Ovary (tissue), 3 donors: ENCODE results near the gene RAB27B.

Experiments
- EP300 ChIP-seq: sonication (generic); formaldehyde crosslinking; IDR thresholded peaks from one replicate; pipeline ENCODE4 v1.6.1; 2017; ENCODE audit warnings: antibody characterized with exemption
- POLR2A ChIP-seq: fragments of 450-650 bp; IDR thresholded peaks from one replicate; pipeline ENCODE4 v1.6.1; 2017; ENCODE audit warnings: antibody characterized with exemption, mild to moderate bottlenecking, moderate library complexity
- TF ChIP-seq, protein P1 (sequence below), 3 donors: fragments of 450-650 bp in 2 of 3; fragments of 200-600 bp in 1 of 3; IDR thresholded peaks; one replicate each; pipeline versions ENCODE4 v1.5.1 to v1.8.0; 2016 to 2022; ENCODE audit warnings: antibody characterized with exemption in 3 of 3, mild to moderate bottlenecking in 1 of 3
- donor health status: DM: no; HTN: no; CAD: no.

DNA sequence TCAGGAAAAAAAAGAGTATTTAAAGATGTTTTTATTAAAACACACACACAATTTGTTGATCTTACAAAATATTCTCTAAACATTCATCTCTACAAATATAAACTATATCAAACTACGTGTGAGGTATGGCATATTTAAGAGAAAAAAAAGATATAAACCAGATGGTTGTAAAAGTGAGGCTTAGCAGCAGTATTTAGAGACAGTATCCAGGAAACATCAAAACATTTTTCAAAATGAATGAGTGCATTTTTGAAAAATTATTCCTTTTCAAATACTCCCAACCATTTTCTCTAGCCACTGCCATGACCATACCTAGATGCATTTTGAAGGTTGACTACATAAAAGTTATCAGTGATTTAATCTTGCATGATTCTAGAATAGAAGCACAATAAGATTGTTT, 38.2 kb upstream of the RAB27B start:
- TF ChIP-seq, protein P1, sequence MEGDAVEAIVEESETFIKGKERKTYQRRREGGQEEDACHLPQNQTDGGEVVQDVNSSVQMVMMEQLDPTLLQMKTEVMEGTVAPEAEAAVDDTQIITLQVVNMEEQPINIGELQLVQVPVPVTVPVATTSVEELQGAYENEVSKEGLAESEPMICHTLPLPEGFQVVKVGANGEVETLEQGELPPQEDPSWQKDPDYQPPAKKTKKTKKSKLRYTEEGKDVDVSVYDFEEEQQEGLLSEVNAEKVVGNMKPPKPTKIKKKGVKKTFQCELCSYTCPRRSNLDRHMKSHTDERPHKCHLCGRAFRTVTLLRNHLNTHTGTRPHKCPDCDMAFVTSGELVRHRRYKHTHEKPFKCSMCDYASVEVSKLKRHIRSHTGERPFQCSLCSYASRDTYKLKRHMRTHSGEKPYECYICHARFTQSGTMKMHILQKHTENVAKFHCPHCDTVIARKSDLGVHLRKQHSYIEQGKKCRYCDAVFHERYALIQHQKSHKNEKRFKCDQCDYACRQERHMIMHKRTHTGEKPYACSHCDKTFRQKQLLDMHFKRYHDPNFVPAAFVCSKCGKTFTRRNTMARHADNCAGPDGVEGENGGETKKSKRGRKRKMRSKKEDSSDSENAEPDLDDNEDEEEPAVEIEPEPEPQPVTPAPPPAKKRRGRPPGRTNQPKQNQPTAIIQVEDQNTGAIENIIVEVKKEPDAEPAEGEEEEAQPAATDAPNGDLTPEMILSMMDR (IDR thresholded peaks at IDR 0.05): no peak
- TF ChIP-seq POLR2A (no peak), EP300 (no peak)
